ENCODE data around the gene PCNX2.

The PCNX2 gene

DNA sequence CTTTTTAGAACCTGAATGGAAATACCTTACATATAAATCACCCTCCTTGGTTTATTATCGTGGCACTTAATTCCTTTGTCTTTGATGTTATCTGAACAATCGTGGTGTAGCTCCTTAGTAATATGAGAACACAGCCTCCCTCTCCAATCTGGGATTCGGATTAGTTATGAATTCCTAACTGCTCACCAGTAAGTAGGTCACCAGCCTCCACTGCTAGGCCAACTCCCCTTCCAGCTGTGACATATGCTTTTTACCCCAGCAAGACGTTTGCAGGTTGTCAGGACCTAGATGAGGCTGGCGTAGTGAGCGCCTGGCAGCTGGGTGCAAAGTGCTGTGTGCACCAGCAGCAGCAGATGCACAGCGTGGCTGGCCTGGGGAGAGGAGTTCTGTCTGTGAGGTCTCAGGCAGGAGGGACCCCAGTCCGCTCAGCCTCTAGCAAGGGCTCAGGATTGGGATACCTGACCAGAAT is 306.9 kb downstream of the PCNX2 start:
- TF ChIP-seq RAD21 (IDR thresholded peaks at IDR 0.05; ENCODE audit: low read depth): no peak
- TF ChIP-seq CREB1 (IDR thresholded peaks at IDR 0.05; ENCODE audit: low read depth): no peak
- no peak for TF ChIP-seq EP300 (IDR thresholded peaks at IDR 0.05; ENCODE audit: borderline replicate concordance)
- TF ChIP-seq NFIC (IDR thresholded peaks at IDR 0.05): no peak
- no peak for TF ChIP-seq TAF1 (IDR thresholded peaks at IDR 0.05; ENCODE audit: low read depth)
- TF ChIP-seq YY1 (IDR thresholded peaks at IDR 0.05; ENCODE audit: low read depth): no peak
- TF ChIP-seq TEAD4 (IDR thresholded peaks at IDR 0.05): no peak
- TF ChIP-seq TCF12 (IDR thresholded peaks at IDR 0.05; ENCODE audit: low read depth): no peak

GRCh38 chr1:232987774-232988140 is 307.8 kb downstream of the PCNX2 start:
- no peak for TF ChIP-seq TCF12 (IDR thresholded peaks at IDR 0.05; ENCODE audit: low read depth)
- TF ChIP-seq REST (IDR thresholded peaks at IDR 0.05; ENCODE audit: low read depth): no peak
- no peak for TF ChIP-seq CREB1 (IDR thresholded peaks at IDR 0.05; ENCODE audit: low read depth)
- no peak for TF ChIP-seq EGR1 (IDR thresholded peaks at IDR 0.05)
- no peak for TF ChIP-seq EP300 (IDR thresholded peaks at IDR 0.05; ENCODE audit: borderline replicate concordance)
- no peak for TF ChIP-seq CEBPB (IDR thresholded peaks at IDR 0.05)
- no peak for TF ChIP-seq FOXM1 (IDR thresholded peaks at IDR 0.05; ENCODE audit: borderline replicate concordance, low read depth)
- TF ChIP-seq, protein P1, sequence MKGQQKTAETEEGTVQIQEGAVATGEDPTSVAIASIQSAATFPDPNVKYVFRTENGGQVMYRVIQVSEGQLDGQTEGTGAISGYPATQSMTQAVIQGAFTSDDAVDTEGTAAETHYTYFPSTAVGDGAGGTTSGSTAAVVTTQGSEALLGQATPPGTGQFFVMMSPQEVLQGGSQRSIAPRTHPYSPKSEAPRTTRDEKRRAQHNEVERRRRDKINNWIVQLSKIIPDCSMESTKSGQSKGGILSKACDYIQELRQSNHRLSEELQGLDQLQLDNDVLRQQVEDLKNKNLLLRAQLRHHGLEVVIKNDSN (IDR thresholded peaks at IDR 0.05): no peak
- no peak for TF ChIP-seq MAX (IDR thresholded peaks at IDR 0.05)
- no peak for TF ChIP-seq YY1 (IDR thresholded peaks at IDR 0.05; ENCODE audit: low read depth)
- no peak for TF ChIP-seq NFIC (IDR thresholded peaks at IDR 0.05)
- no peak for TF ChIP-seq TEAD4 (IDR thresholded peaks at IDR 0.05)
- TF ChIP-seq TAF1 (IDR thresholded peaks at IDR 0.05; ENCODE audit: low read depth): no peak
- TF ChIP-seq ZBTB7A (IDR thresholded peaks at IDR 0.05; ENCODE audit: low read depth): no peak
- TF ChIP-seq RAD21 (IDR thresholded peaks at IDR 0.05; ENCODE audit: low read depth): no peak

DNA sequence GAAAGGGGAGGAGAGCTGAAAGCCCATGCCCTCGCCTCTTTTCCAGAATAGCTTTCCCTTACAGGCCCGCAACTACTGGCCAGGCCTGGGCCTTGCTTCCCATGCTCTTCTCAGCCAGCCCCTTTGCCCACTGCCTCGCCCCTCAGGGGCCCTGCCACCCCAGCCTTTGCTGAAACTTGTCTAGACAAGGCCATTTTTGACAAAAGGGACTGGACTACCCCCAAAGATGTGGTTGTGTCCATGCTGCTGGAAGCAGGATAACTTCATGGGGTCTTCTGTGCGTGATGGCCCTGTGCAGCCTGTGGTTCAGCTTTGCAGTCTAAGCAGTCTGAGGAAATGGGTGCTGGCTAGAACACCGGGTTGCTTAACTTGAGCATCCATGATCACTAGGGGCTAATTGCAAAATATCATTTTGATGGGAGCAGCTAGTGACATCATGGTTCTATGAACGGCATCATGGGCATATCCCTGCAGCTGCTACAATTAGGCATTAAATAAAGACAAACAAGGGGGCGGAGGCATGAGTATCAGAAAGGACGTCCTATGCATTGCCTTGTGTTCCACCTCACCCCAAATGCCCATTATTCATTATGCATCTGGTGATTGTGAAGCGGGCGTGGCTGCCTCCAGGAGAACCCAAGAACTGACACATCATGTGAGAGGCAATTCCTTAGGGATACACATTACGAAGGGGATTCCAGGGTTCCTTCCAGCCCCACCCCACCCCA is 308.3 kb downstream of the PCNX2 start:
- no peak for TF ChIP-seq TCF12 (IDR thresholded peaks at IDR 0.05; ENCODE audit: low read depth)
- no peak for TF ChIP-seq CREB1 (IDR thresholded peaks at IDR 0.05; ENCODE audit: low read depth)
- TF ChIP-seq TAF1 (IDR thresholded peaks at IDR 0.05; ENCODE audit: low read depth): no peak
- no peak for TF ChIP-seq NFIC (IDR thresholded peaks at IDR 0.05)
- TF ChIP-seq YY1 (IDR thresholded peaks at IDR 0.05; ENCODE audit: low read depth): no peak
- no peak for TF ChIP-seq EP300 (IDR thresholded peaks at IDR 0.05; ENCODE audit: borderline replicate concordance)
- TF ChIP-seq TEAD4 (IDR thresholded peaks at IDR 0.05): no peak
- no peak for TF ChIP-seq MAX (IDR thresholded peaks at IDR 0.05)
- TF ChIP-seq EGR1 (IDR thresholded peaks at IDR 0.05): no peak
- TF ChIP-seq RAD21 (IDR thresholded peaks at IDR 0.05; ENCODE audit: low read depth): no peak
- no peak for TF ChIP-seq ZBTB7A (IDR thresholded peaks at IDR 0.05; ENCODE audit: low read depth)
- TF ChIP-seq, protein P1 (IDR thresholded peaks at IDR 0.05): no peak
- TF ChIP-seq FOXM1 (IDR thresholded peaks at IDR 0.05; ENCODE audit: borderline replicate concordance, low read depth): no peak

GRCh38 chr1:232986527-232986922 is 309.0 kb downstream of the PCNX2 start:
- no peak for TF ChIP-seq YY1 (IDR thresholded peaks at IDR 0.05; ENCODE audit: low read depth)
- TF ChIP-seq, protein P1 (IDR thresholded peaks at IDR 0.05): no peak
- TF ChIP-seq RAD21 (IDR thresholded peaks at IDR 0.05; ENCODE audit: low read depth): no peak
- TF ChIP-seq TCF12 (IDR thresholded peaks at IDR 0.05; ENCODE audit: low read depth): no peak
- no peak for TF ChIP-seq EP300 (IDR thresholded peaks at IDR 0.05; ENCODE audit: borderline replicate concordance)
- TF ChIP-seq CREB1 (IDR thresholded peaks at IDR 0.05; ENCODE audit: low read depth): no peak
- no peak for TF ChIP-seq NFIC (IDR thresholded peaks at IDR 0.05)
- no peak for TF ChIP-seq ZBTB7A (IDR thresholded peaks at IDR 0.05; ENCODE audit: low read depth)
- TF ChIP-seq TAF1 (IDR thresholded peaks at IDR 0.05; ENCODE audit: low read depth): no peak
- TF ChIP-seq TEAD4 (IDR thresholded peaks at IDR 0.05): no peak
- TF ChIP-seq CEBPB (IDR thresholded peaks at IDR 0.05): no peak
- TF ChIP-seq MAX (IDR thresholded peaks at IDR 0.05): no peak
- TF ChIP-seq FOXM1 (IDR thresholded peaks at IDR 0.05; ENCODE audit: borderline replicate concordance, low read depth): no peak
- no peak for TF ChIP-seq EGR1 (IDR thresholded peaks at IDR 0.05)
- no peak for TF ChIP-seq REST (IDR thresholded peaks at IDR 0.05; ENCODE audit: low read depth)
